Kidney epithelial cell (primary cell): ENCODE data around the gene ZNF730. TPM values are rescaled to one million over a fixed set of nuclear protein-coding genes. Genes with fewer than 3 reads are reported as not detected.
"Not testable (repeated sequence)": the region's sequence is repeated elsewhere in the genome, so short reads cannot be mapped to it uniquely, and the experiment has no call there.

Source experiments
- DNase-seq: peaks from one replicate; pipeline ENCODE4 v3.0.0-alpha.2; 2010; ENCODE audit warnings: low read depth
- H3K27me3 ChIP-seq: 2 replicates; pipeline ENCODE4 v1.6.0; 2011; ENCODE audit warnings: low read length; ENCODE audit not compliant: control insufficient read depth, insufficient read depth
- H3K36me3 ChIP-seq: 2 replicates; pipeline ENCODE4 v1.5.1; 2011; ENCODE audit warnings: low read length; ENCODE audit not compliant: control insufficient read depth, insufficient read depth
- H3K4me3 ChIP-seq: 2 replicates; pipeline ENCODE4 v1.5.1; 2011; ENCODE audit warnings: low read depth, mild to moderate bottlenecking, control low read depth, low read length
- total RNA-seq: library from RNA; depleted of rRNA; stranded (reverse); fragments of >200 nt; gene quantifications from 2 replicates; pipeline ENCODE4 v1.2.3, GENCODE V29; 2015
- TF ChIP-seq, protein P1 (sequence below): IDR thresholded peaks from 2 replicates; pipeline ENCODE4 v1.5.1; 2011; ENCODE audit warnings: mild to moderate bottlenecking, moderate library complexity, low read length, control low read depth, inconsistent platforms; ENCODE audit not compliant: insufficient read depth, poor library complexity, severe bottlenecking

ZNF730 gene
- total RNA-seq, 1 donor from 2014 or later, result 3.6 TPM

DNA sequence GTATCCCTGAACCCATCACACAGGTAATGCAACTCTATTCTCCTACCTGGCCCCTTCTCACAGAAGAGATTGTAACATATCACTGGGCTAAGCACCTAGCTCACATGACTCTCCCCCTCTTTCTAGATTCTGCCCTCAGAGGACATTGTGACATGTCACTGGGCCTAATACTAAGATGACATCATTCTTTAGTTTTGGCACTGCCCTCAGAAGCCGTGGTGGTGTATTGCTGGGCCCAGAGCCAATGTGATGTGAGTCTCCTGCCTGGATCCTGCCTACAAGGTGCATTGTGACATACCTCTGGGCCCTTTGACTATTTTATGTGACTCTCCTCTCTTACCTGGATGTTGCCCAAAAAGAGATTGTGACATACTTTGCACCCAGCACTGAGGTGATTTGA lies 21.4 kb upstream of the ZNF730 start:
- TF ChIP-seq, protein P1, sequence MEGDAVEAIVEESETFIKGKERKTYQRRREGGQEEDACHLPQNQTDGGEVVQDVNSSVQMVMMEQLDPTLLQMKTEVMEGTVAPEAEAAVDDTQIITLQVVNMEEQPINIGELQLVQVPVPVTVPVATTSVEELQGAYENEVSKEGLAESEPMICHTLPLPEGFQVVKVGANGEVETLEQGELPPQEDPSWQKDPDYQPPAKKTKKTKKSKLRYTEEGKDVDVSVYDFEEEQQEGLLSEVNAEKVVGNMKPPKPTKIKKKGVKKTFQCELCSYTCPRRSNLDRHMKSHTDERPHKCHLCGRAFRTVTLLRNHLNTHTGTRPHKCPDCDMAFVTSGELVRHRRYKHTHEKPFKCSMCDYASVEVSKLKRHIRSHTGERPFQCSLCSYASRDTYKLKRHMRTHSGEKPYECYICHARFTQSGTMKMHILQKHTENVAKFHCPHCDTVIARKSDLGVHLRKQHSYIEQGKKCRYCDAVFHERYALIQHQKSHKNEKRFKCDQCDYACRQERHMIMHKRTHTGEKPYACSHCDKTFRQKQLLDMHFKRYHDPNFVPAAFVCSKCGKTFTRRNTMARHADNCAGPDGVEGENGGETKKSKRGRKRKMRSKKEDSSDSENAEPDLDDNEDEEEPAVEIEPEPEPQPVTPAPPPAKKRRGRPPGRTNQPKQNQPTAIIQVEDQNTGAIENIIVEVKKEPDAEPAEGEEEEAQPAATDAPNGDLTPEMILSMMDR, result no peak
- DNase-seq, result no peak
- Histone ChIP-seq H3K27me3 (no peaks in the 10 kb centered on the region), H3K36me3 (peaks cover 1% of the 10 kb centered on the region), H3K4me3 (no peak overlapping the region)

DNA sequence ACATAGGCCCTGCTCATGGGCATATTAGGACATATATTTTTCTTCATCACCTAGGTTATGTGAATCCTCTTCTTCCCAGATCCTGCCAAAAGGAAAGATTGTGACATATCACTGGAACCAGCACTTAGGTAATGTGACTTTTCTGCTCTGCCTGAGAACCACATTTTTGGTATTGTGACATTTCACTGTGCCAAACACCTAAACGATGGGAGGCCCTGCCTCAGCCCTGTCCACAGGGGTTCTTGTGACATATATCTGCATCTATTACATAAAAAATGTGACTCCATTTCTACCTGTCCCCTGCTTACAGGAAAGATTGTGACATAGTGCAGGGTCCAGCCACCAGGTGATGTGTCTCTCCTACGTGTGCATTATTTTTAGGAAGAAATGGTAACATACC lies 18.5 kb upstream of the ZNF730 start:
- no peak overlapping the region for H3K4me3 ChIP-seq

DNA sequence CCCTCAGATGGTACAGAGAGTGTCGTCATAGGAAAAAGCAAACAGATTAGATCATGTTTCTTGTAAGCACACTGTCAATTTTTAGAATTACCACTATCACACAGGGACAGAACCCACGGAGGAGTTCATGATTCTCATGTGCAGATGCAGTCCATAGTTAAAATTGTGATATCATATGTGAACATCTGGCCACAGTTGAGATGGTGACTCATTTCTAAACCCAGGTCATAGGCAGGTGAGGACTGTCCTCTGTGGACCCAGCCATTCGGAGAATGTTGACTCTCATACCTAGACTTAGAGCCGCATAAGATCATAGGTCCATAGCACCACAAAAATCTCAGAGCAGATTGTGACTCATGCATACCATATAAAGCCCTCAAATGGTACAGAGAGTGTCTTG lies 17.8 kb upstream of the ZNF730 start:
- Histone ChIP-seq H3K36me3 (peaks cover 1% of the 10 kb centered on the region), H3K27me3 (no peaks in the 10 kb centered on the region), H3K4me3 (no peak overlapping the region)
- no peak for DNase-seq
- TF ChIP-seq, protein P1, result no peak

More for the DNA sequence above, 18.5 kb upstream of the ZNF730 start:
- peaks cover 1% of the 10 kb centered on the region for H3K36me3 ChIP-seq
- H3K27me3 ChIP-seq, result no peaks in the 10 kb centered on the region
- TF ChIP-seq, protein P1, result no peak
- no peak for DNase-seq

DNA sequence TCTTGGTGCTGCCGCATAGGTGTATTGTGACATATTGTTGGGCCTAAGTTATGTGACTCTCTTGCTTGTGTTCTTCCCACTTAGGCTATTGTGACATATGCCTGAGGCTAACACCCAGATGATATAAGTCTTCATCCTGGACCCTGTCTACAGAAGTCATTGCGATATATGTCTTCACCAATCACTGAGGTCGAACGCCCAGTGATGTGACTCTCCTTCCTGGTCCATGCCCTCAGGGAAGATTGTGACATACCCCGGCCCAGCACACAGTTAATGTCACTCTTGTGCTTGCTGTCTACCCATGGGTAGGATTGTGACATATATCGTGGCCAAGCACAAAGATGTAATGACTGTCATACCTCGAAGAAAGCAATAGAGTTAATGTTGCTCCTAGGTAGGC lies 16.9 kb upstream of the ZNF730 start:
- TF ChIP-seq, protein P1, result no peak
- peaks cover 1% of the 10 kb centered on the region for H3K36me3 ChIP-seq
- DNase-seq, result no peak
- H3K27me3 ChIP-seq, result no peaks in the 10 kb centered on the region
- H3K4me3 ChIP-seq, result no peak overlapping the region

DNA sequence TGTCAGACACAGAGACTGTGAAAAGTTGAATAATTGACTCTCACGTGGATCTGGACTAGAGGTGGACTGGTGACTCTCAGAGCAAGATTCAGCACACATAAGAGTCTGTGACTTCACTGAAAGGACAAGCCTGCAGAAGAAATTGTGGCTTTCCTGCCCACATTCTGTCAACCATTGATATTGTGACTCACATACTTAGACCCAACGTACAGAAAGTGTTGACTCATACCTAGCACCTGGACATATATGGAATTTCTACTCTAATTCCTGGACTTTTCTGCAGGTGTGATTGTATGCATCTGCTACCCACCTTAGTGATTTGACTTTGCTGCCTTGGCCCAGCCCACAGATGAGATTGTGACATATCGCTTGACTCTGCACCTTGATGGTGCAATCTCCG lies 15.6 kb upstream of the ZNF730 start:
- H3K36me3 ChIP-seq, result peaks cover 1% of the 10 kb centered on the region
- H3K27me3 ChIP-seq, result no peaks in the 10 kb centered on the region
- DNase-seq, result peak; percentile 52
- H3K4me3 ChIP-seq, result no peak overlapping the region
- TF ChIP-seq, protein P1, result no peak

DNA sequence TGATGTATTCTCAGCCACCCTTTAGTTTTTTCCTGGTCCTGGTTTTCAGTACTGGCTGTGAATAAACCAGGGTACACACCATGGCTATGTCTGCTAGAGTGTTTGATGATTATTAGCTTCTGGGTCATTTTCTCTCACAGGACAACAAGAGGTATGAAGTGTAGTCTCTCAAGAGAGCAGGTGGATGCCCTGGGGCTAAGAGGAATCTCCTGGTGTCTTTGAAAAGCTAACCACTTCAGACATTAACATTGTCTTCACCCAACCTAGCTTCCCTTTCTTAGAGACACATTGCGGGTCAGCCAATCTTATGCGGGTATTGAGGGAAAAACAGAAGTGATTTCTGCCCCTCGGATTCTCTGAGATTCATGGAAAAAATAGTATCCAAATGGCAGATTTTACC lies 1.6 kb downstream of the ZNF730 start:
- Histone ChIP-seq H3K27me3 (no peaks in the 10 kb centered on the region), H3K36me3 (no peaks in the 10 kb centered on the region), H3K4me3 (no peak overlapping the region)
- DNase-seq, result no peak
- TF ChIP-seq, protein P1, result no peak

DNA sequence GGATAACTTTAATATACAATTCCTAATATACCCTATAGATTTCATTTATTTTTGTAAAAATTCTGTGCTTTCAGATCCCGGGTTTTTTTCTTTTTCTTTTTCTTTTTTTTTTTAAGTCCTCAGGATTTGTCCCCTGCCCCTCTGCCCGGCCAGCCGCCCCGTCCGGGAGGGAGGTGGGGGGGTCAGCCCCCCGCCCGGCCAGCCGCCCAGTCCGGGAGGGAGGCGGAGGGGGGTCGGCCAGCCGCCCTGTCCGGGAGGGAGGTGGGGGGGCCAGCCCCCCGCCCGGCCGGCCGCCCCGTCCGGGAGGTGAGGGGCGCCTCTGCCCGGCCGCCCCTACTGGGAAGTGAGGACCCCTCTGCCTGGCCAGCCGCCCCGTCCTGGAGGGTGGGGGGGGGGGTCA lies 17.4 kb downstream of the ZNF730 start:
- not testable (repeated sequence) for H3K27me3 ChIP-seq, H3K4me3 ChIP-seq, DNase-seq, H3K36me3 ChIP-seq
